B cell (primary cell): Measurements from ENCODE around the gene PPP1R26. TPM values are rescaled to one million over a fixed set of nuclear protein-coding genes. Genes with fewer than 3 reads are reported as not detected.
"Not testable (repeated sequence)": the region's sequence is repeated elsewhere in the genome, so short reads cannot be mapped to it uniquely, and the experiment has no call there.

Experiments used
- ATAC-seq: fragments of 200-7000 bp; cut with Tn5 transposase; one replicate; pipeline ENCODE4 v1.10.0; 2021; ENCODE audit warnings: low read depth, mild to moderate bottlenecking, moderate number of reproducible peaks, moderate library complexity
- CTCF ChIA-PET: fragments of 350-600 bp; sonication (Branson Sonifier 250); formaldehyde crosslinking; loops from one replicate; lab custom pipeline; 2021; ENCODE audit warnings: antibody characterized with exemption, inconsistent platforms; lab: Charles Lee
- POLR2A ChIA-PET: fragments of 350-600 bp; sonication (Branson Sonifier 250); formaldehyde crosslinking; loops from one replicate; lab custom pipeline; 2021; ENCODE audit warnings: antibody characterized with exemption; lab: Charles Lee
- DNase-seq: peaks from one replicate; pipeline ENCODE4 v3.0.0; 2013
- H2AFZ ChIP-seq: 2 replicates; pipeline ENCODE4 v1.6.1; 2012; ENCODE audit warnings: mild to moderate bottlenecking, low read depth, low read length; ENCODE audit not compliant: insufficient read depth, poor library complexity, severe bottlenecking
- H3K27ac ChIP-seq, 2 donors: 1 replicate in 1 of 2; 2 replicates in 1 of 2; pipeline ENCODE4 v1.5.1; 2012 to 2013; ENCODE audit warnings: low read length in 2 of 2, mild to moderate bottlenecking in 2 of 2, moderate library complexity in 1 of 2
- H3K27me3 ChIP-seq, 4 experiments: fragments of 200-600 bp in 1 of 4; sonication (generic) in 1 of 4; replicated peaks in 1 of 4; 1 replicate in 2 of 4; 2 replicates in 2 of 4; pipeline versions ENCODE4 v1.6.1 to v1.7.0; 2013 to 2016; ENCODE audit warnings: low read length in 3 of 4, mild to moderate bottlenecking in 2 of 4, mixed read lengths in 1 of 4, moderate library complexity in 1 of 4; ENCODE audit not compliant: insufficient read depth in 4 of 4, control insufficient read depth in 3 of 4; ENCODE audit errors: control extremely low read depth in 1 of 4
- H3K36me3 ChIP-seq, 2 experiments: replicated peaks in 1 of 2; 1 replicate in 1 of 2; 2 replicates in 1 of 2; pipeline versions ENCODE4 v1.6.1 to v1.7.1; 2013; ENCODE audit warnings: low read length in 1 of 2; ENCODE audit not compliant: insufficient read depth in 2 of 2, control insufficient read depth in 1 of 2; ENCODE audit errors: control extremely low read depth in 1 of 2, extremely low read depth in 1 of 2
- H3K4me1 ChIP-seq, 2 donors: fragments of 200-600 bp in 1 of 2; sonication (generic) in 1 of 2; 1 replicate in 1 of 2; 2 replicates in 1 of 2; pipeline versions ENCODE4 v1.5.1 to v1.6.1; 2013 to 2017; ENCODE audit warnings: low read length in 2 of 2; ENCODE audit not compliant: control insufficient read depth in 2 of 2, insufficient read depth in 2 of 2
- H3K4me2 ChIP-seq: replicated peaks from 2 replicates; pipeline ENCODE3; 2012; ENCODE audit warnings: mild to moderate bottlenecking, low read depth, low read length; ENCODE audit not compliant: poor library complexity, severe bottlenecking
- H3K4me3 ChIP-seq, 5 experiments: fragments of 200-600 bp in 1 of 5; sonication (generic) in 1 of 5; 1 replicate in 3 of 5; 2 replicates in 2 of 5; pipeline versions ENCODE4 v1.5.1 to v1.7.0; 2011 to 2016; ENCODE audit warnings: low read length in 4 of 5, mild to moderate bottlenecking in 4 of 5, low read depth in 2 of 5, control low read depth in 1 of 5, moderate library complexity in 1 of 5; ENCODE audit not compliant: insufficient read depth in 1 of 5; ENCODE audit errors: control extremely low read depth in 1 of 5, extremely low read depth in 1 of 5
- H3K79me2 ChIP-seq: fragments of 200-600 bp; sonication (generic); one replicate; pipeline ENCODE4 v1.6.0; 2016; ENCODE audit warnings: low read length; ENCODE audit not compliant: control insufficient read depth, insufficient read depth
- H3K9ac ChIP-seq: fragments of 200-600 bp; sonication (generic); 2 replicates; pipeline ENCODE4 v1.6.1; 2017; ENCODE audit warnings: mild to moderate bottlenecking, low read length, moderate library complexity
- H3K9me3 ChIP-seq, 3 donors: one replicate each; pipeline versions ENCODE4 v1.6.1 to v1.7.1; 2013; ENCODE audit warnings: low read length in 2 of 3; ENCODE audit not compliant: control insufficient read depth in 2 of 3, insufficient read depth in 1 of 3; ENCODE audit errors: control extremely low read depth in 1 of 3
- H4K20me1 ChIP-seq: 2 replicates; pipeline ENCODE4 v1.6.0; 2012; ENCODE audit warnings: mild to moderate bottlenecking, low read length; ENCODE audit not compliant: insufficient read depth, control insufficient read depth, poor library complexity, severe bottlenecking
- H3K27ac Mint-ChIP-seq: one replicate; pipeline ENCODE4 v1.8.0; 2021; ENCODE audit warnings: mixed read lengths
- H3K27me3 Mint-ChIP-seq: one replicate; pipeline ENCODE4 v1.8.0; 2021; ENCODE audit warnings: mixed read lengths
- H3K4me1 Mint-ChIP-seq: one replicate; pipeline ENCODE4 v1.8.0; 2021; ENCODE audit warnings: mixed read lengths
- H3K4me3 Mint-ChIP-seq: one replicate; pipeline ENCODE4 v1.8.0; 2021; ENCODE audit warnings: mixed read lengths
- H3K9me3 Mint-ChIP-seq: one replicate; pipeline ENCODE4 v1.8.0; 2022; ENCODE audit warnings: mixed read lengths; ENCODE audit not compliant: insufficient read depth
- EZH2 ChIP-seq: IDR thresholded peaks from 2 replicates; pipeline ENCODE4 v1.6.1; 2012; ENCODE audit warnings: borderline replicate concordance, low read depth, mild to moderate bottlenecking, moderate library complexity, low read length; ENCODE audit not compliant: insufficient read depth, poor library complexity, severe bottlenecking
- WGBS: methylation state at CpG from one replicate; pipeline ENCODE4 v1.1.5; 2013; ENCODE audit warnings: missing lambda C conversion rate; ENCODE audit not compliant: insufficient coverage; 5-methylcytosine and 5-hydroxymethylcytosine counted together
- intact Hi-C: fragments of 100-400 bp; cut with micrococcal nuclease; formaldehyde crosslinking; loops from one replicate; pipeline ENCODE4 v1.10.0; 2022
- polyA plus RNA-seq: library from polyadenylated mRNA; depleted of rRNA; stranded (reverse); fragments of >200 nt; gene quantifications from 2 replicates; pipeline ENCODE4 v1.2.3, GENCODE V29; 2012
- total RNA-seq, 2 donors: library from RNA; stranded (reverse); fragments of 120-200 nt in 1 of 2; gene quantifications; 1 replicate in 1 of 2; 2 replicates in 1 of 2; pipeline versions ENCODE4 v1.2.3 to v1.2.4, GENCODE V29; 2013 to 2022
- TF ChIP-seq, protein P1 (sequence below): fragments of 200-600 bp; IDR thresholded peaks from one replicate; pipeline ENCODE4 v1.8.0; 2022; ENCODE audit warnings: antibody characterized with exemption, mild to moderate bottlenecking

Gene PPP1R26
- total and polyA plus RNA-seq, 2 donors (not counting 1 experiment from before 2014, with no cell fraction given) = 1.9 to 7.8 TPM

DNA sequence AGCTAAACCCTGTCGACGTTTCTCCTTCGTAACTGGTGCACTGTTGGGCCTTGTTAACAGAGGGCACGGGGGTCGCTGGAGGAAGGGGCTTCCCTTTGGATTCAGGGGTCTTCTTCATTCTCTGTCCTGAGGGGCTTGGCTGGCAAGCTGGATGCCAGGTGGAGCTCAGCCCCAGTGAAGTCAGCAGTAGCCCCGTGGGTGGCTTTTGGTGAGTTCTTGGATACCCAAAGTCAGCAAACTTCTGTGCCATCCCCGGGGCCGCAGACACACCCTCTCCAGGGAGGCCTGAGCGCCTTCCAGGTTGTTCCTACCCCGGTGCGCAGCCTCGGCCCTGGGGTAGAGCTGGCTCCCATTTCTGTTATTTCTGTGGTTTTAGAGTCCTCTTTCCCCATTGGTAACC, 54.1 kb downstream of the PPP1R26 start:
- Histone ChIP-seq H3K4me2 (no peak overlapping the region), H2AFZ (no peak overlapping the region), H3K79me2 (no peaks in the 10 kb centered on the region), H3K9me3 (no peaks in the 10 kb centered on the region), H3K4me1 (no peaks in the 10 kb centered on the region), H3K36me3 (no peaks in the 10 kb centered on the region), H3K9ac (no peak overlapping the region), H3K27ac (no peak overlapping the region), H3K4me3 (no peak overlapping the region), H4K20me1 (no peaks in the 10 kb centered on the region), H3K27me3 (peaks cover 0 to 3% (median 0%) of the 10 kb centered on the region in 4 experiments)
- 92% methylated on average over 7 of the region's 12 CpGs for WGBS
- no peaks in the 10 kb centered on the region for H3K4me1 Mint-ChIP-seq
- peaks cover 39% of the 10 kb centered on the region for H3K27me3 Mint-ChIP-seq
- ChIA-PET POLR2A (no interaction called here), CTCF (no interaction called here)
- H3K4me3 Mint-ChIP-seq = no peak overlapping the region
- no peaks in the 10 kb centered on the region for H3K9me3 Mint-ChIP-seq
- TF ChIP-seq, protein P1, sequence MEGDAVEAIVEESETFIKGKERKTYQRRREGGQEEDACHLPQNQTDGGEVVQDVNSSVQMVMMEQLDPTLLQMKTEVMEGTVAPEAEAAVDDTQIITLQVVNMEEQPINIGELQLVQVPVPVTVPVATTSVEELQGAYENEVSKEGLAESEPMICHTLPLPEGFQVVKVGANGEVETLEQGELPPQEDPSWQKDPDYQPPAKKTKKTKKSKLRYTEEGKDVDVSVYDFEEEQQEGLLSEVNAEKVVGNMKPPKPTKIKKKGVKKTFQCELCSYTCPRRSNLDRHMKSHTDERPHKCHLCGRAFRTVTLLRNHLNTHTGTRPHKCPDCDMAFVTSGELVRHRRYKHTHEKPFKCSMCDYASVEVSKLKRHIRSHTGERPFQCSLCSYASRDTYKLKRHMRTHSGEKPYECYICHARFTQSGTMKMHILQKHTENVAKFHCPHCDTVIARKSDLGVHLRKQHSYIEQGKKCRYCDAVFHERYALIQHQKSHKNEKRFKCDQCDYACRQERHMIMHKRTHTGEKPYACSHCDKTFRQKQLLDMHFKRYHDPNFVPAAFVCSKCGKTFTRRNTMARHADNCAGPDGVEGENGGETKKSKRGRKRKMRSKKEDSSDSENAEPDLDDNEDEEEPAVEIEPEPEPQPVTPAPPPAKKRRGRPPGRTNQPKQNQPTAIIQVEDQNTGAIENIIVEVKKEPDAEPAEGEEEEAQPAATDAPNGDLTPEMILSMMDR = no peak
- TF ChIP-seq EZH2 = no peak
- no peak overlapping the region for H3K27ac Mint-ChIP-seq
- DNase-seq (no peak), ATAC-seq (no peak)
- intact Hi-C loops = no loop called here

DNA sequence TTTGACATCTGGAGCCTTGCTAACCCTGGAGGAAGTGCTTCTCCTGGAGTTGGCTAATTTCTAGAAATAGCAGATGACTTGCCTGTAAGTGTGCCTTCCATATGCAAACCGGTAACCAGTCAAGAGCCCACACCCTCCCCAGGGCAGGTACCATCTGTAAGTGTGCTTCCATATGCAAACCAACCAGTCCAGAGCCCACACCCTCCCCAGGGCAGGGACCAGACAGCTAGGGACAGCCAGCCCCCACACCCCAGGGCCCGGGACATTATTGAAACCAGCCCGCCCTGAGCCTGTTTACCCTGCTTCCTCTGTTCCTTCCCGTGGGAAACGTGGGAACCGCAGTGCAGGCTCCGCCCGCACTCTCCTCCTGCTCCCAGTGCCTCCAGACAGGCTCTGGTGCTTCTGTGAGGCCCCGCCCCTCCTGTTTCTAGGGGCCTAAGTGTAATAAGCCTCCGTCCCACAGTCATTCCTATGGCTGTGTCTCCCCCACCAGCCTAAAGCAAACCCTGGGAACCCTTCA, 54.7 kb downstream of the PPP1R26 start:
- H3K4me3 ChIP-seq, H3K9me3 ChIP-seq, CTCF ChIA-PET, ATAC-seq, H3K9ac ChIP-seq, POLR2A ChIA-PET, H3K4me2 ChIP-seq, DNase-seq, H3K4me1 ChIP-seq, H3K9me3 Mint-ChIP-seq, H3K27me3 ChIP-seq, H3K27ac Mint-ChIP-seq, H4K20me1 ChIP-seq, H3K36me3 ChIP-seq, H3K27ac ChIP-seq, H2AFZ ChIP-seq, H3K4me3 Mint-ChIP-seq, intact Hi-C loops, H3K79me2 ChIP-seq, H3K4me1 Mint-ChIP-seq: not testable (repeated sequence)
- H3K27me3 Mint-ChIP-seq = peaks cover 42% of the 10 kb centered on the region
- 31% methylated on average over 10 of the region's 10 CpGs for WGBS

DNA sequence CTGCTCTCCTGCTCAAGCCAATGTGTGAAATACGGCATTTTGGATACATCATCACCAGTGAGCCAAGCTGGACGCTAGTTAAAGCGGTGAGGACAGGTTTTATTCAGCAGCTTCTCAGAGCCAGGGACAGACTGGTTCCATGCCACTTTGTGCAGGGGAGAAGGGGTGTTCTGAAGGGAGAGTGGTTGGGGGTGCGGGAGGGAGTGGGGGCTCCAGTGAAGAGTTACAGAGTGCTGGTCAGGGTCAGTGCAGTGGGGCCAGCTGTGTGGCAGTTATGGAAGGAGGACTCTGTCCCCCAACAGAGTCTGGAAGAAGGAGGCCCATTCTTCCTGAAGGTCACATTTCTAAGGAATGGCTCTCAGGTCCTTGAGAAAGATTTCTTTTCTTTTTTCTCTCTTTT, 55.2 kb downstream of the PPP1R26 start:
- H3K27ac ChIP-seq, H3K9me3 Mint-ChIP-seq, H3K9ac ChIP-seq, H3K4me3 ChIP-seq, H3K4me2 ChIP-seq, H3K4me3 Mint-ChIP-seq, intact Hi-C loops, CTCF ChIA-PET, H3K79me2 ChIP-seq, H3K27me3 ChIP-seq, DNase-seq, H2AFZ ChIP-seq, ATAC-seq, POLR2A ChIA-PET, H4K20me1 ChIP-seq, H3K4me1 Mint-ChIP-seq, H3K9me3 ChIP-seq, H3K36me3 ChIP-seq, H3K27ac Mint-ChIP-seq, H3K4me1 ChIP-seq: not testable (repeated sequence)
- WGBS = 85% methylated on average over 4 of the region's 4 CpGs
- peaks cover 44% of the 10 kb centered on the region for H3K27me3 Mint-ChIP-seq
